GM21390 (cell line): Measurements from ENCODE around the gene PLPPR1.

Source experiments
- ATAC-seq: cut with Tn5 transposase; IDR thresholded peaks from one replicate; pipeline ENCODE4 v1.9.1; 2021; ENCODE audit not compliant: unreplicated experiment

The PLPPR1 gene

DNA sequence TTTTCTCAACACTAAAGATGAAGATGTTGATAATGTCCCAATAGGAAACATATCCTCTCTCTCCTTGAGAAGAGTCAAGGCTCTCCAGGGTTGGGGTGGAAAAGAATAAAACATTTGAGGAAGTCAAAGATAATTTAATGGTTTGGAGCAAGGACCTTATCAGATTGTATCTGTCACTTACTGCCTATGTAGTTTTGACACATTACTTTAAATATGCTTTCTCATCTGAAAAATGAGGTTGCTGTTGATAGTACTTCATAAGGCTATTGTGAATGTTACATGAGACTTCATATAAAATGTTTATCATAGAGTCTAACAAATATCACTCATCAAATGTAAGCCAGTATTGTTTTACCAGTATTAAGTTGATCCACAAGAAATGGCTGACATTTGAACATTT, 307.6 kb downstream of the PLPPR1 start:
- ATAC-seq: no peak

DNA sequence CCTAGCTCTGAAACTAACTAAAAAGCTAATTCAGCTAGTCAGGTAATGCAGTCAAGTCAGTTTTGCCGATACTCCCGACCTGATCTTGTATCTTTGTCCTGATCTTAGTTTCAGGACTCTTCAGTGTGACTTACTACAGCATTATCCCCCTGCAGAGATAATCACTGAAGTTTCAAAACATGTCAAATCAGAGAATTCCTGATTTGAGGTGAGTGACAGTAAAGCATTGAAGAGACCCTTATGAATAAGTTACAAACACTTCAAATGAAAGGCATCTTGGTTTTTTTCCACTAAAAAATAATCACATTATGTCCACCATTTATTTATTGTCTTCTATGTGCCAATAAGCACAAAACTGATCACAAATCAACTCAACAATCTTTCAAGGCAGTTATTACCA, 308.7 kb downstream of the PLPPR1 start:
- ATAC-seq: no peak

GRCh38 chr9:101341958-101342357, 313.4 kb downstream of the PLPPR1 start:
- ATAC-seq: no peak

DNA sequence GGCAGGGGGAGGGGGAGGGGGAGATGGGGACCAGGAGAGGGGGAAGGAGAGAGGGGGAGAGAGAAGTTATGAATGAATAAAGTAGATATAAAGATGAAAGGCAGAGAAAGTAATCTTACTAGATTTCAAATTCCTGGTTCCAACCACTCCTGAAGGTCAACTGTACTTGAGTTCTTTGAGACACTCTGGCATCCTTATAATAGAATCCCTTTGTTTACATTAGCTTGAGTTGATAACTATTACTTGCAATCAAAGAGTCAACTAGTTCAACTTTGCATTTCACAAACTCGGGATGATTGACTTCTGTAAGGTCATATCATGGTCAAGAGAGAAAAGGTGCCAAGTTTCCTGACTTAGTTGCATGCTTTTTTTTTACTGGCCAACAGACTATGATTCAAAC, 314.1 kb downstream of the PLPPR1 start:
- ATAC-seq: no peak

DNA sequence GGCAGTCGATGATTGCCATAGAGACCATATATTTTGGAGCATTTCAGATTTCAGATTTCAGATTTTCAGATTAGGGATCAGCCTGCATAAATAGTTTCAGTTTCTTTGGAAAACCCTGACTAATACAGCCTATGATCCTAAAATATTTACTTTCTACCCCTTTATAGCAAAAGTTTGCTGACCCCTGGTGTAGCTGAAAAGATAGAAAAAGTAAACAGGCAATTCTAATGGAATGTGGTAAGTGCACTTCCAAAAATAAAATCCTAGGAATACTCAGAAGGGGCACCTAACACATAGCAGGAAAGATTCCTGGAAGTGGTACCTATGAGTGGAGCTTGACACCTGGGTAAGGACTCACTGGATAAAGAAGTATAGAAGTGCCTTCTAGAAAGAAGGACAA, 321.8 kb downstream of the PLPPR1 start:
- ATAC-seq: no peak

DNA sequence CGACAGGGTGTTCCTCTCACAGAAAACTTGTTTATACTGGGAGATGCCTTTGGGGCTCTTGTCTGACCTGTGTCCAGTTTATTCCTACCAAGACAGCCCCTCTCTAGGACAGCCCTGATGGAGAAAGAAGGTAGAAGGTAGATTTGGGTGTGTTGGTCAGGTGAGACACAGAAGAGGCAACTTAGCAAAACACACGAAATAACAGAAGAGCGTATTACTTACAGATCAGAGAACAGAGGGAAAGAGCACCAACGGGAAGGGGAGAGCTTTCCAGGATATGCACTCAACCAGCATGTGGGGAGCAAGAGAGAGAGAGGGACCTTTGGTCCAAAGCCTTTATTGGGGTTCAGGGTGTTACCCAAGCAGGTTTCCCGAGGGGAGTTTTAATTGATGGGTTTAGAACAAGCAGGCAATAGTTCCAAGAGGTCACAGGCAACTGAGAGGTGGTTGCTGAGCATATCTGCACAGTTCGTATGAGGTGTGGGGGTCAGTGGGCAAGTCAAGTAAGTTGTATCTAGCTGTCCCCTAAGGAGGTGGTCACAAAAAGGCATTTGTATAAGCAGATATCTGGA, 324.5 kb downstream of the PLPPR1 start:
- ATAC-seq: no peak

DNA sequence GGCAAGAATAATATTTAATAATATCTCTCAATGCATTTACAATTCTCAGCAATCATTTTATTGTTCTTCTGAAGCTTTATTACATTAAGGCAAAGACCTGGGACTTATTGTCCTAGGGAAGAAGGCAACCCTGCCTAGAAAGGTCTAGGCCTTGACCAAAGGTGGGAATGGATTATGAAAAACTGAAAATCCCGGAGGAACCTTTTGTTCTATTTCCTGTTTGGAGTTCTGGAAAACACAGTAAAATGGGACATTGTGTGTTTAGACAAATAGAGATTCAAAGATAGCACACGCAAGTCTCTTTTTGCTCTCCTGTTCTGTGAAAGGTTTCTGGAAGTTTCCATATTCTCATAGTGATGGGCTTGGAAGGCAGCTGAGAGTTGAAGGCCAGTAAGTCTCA, 325.2 kb downstream of the PLPPR1 start:
- ATAC-seq: no peak

- ATAC-seq: no peak
Measured at GRCh38 chr9:101354143-101354764, 325.7 kb downstream of the PLPPR1 start.

GRCh38 chr9:101354765-101355708, 326.5 kb downstream of the PLPPR1 start:
- ATAC-seq: no peak

DNA sequence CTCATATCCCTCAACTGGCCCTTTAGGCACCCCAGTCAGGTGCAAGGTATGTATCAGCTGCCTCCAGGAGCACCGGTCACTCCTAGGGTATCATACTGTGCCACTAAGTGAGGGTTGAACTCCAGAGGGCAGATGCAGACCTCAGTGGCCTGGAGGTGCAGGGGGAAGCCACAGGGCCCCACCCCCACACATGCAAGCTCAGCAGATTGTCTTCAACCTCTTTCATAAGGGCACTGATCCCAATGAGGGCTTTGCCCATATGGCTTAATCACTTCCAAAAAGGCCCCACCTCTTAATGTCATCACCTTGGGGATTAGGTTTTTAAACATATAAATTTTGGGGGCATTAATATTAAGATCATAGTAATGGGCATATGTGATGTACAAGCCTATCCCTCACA, 328.1 kb downstream of the PLPPR1 start:
- ATAC-seq: no peak

DNA sequence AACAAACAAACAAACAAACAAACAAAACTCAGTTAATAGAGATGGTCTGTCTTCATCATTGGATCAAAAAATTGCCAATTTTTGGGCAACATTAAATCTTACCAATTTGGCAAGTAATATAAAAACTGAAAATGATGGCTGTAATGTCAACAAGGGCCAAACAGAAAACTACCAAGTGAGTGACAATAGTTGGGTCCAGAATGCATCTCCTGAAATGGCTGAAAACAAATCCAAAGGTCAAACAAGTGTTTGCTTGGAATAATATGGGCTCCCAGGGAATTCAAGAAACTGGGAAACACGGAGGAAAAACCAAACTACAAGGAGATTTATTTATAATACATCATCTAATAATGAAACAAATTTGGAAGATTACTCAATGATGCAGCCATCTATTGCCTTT, 331.2 kb downstream of the PLPPR1 start:
- no peak for ATAC-seq

- ATAC-seq: no peak
Measured at GRCh38 chr9:101360647-101361046, 332.1 kb downstream of the PLPPR1 start.

GRCh38 chr9:101362450-101362849, 333.9 kb downstream of the PLPPR1 start:
- ATAC-seq: no peak

- no peak for ATAC-seq
Measured at GRCh38 chr9:101365181-101365580, 336.7 kb downstream of the PLPPR1 start.

GRCh38 chr9:101366038-101366756, 337.7 kb downstream of the PLPPR1 start:
- ATAC-seq: no peak

DNA sequence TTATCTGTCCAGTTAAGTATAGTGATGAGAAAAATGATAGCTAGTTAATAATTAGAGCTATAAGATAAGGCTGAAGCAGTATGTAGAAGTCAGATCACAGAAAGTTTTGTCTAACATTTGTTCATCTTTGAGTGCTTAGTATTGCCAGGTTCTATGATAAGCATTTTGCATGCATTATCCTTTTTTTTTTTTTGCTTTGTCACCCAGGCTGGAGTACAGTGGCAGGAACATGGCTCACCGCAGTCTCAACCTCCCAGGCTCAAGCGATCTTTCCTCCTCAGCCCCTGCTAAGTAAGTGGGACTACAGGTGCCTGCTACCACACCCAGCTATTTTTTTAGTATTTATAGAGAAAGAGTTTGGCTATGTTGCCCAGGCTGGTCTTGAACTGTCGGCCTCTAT, 338.8 kb downstream of the PLPPR1 start:
- ATAC-seq: no peak

GRCh38 chr9:101369286-101369685, 340.8 kb downstream of the PLPPR1 start:
- no peak for ATAC-seq

- no peak for ATAC-seq
Measured at GRCh38 chr9:101369884-101370531, 341.5 kb downstream of the PLPPR1 start.

DNA sequence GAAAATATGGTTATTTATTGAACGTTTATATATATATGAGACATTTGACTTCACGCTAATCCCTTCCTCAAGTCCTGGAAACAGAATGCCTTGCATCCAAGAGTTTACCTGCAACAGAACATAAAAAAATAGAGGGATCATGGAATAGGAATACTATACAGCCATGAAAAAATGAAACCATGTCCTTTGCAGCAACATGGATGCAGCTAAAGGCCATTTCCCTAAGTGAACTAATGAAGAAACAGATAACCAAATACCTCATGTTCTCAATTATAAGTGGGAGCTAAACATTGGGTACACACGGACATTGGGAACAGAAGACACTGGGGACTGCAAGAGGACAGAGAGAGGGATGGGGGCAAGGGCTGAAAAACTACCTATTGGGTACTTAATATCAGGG, 343.3 kb downstream of the PLPPR1 start:
- no peak for ATAC-seq

DNA sequence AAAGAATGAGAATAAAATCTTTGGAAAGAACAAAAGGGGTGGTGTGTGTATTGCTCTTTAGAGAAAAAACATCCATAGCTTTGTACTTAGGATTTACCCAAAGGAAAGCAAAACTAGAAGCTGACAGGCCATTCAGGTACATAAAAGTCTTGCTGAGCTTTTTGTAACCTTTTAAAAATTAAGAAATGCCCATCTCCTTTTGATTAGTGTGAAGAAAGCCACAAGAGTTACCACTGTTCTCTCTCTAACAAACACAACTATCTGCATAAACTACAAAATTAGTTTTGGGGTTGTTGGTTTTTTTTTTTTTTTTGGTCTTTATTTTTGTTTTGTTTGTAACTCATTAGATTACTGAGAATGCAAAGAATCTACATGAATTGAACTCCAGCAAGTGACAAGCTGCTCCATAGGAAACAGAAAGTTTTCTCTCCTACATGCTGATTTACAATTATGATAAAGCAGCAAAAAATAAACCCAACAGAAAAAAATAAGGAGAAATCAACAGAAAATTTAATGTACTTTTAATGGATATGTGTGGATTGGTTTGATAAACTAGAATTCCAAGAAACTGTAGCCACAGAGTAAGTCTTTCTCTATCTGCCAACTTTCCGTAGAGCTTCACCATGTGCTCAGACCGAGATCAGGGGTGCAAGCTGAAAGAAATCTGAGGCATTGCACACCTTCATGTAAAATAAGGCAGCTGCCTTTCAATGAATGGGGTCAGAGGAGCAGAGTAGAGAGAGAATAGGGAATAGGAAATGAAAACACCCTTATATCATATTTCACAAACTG, 344.0 kb downstream of the PLPPR1 start:
- ATAC-seq: no peak
